Measurements from ENCODE around the gene RASGRP2. TPM values are rescaled to one million over a fixed set of nuclear protein-coding genes. Genes with fewer than 3 reads are reported as not detected.

RASGRP2 gene
- total RNA-seq, 1 donor from 2014 or later: 19.5 TPM

- Mint-ChIP-seq H3K4me3 (peak within 1 kb of the TSS; percentile 31), H3K4me1 (ENCODE audit: low read depth) (peaks cover 54% of the 10 kb centered on the region), H3K9me3 (no peaks in the 10 kb centered on the region), H3K27me3 (ENCODE audit: insufficient read depth) (no peaks in the 10 kb centered on the region), H3K36me3 (ENCODE audit: low read depth) (peaks cover 41% of the 10 kb centered on the region), H3K27ac (peak within 1 kb of the TSS; percentile 77)
- intact Hi-C loops (cut with micrococcal nuclease): no loop called here
- no peak for DNase-seq (ENCODE audit: low spot score)
Measured at GRCh38 chr11:64759722-64760719, 16.1 kb upstream of the RASGRP2 start, which contains the start of gene PYGM. Gene PYGM (minus strand): TSS chr11:64759974. CDS start chr11:64759898, 76 bp downstream.

DNA sequence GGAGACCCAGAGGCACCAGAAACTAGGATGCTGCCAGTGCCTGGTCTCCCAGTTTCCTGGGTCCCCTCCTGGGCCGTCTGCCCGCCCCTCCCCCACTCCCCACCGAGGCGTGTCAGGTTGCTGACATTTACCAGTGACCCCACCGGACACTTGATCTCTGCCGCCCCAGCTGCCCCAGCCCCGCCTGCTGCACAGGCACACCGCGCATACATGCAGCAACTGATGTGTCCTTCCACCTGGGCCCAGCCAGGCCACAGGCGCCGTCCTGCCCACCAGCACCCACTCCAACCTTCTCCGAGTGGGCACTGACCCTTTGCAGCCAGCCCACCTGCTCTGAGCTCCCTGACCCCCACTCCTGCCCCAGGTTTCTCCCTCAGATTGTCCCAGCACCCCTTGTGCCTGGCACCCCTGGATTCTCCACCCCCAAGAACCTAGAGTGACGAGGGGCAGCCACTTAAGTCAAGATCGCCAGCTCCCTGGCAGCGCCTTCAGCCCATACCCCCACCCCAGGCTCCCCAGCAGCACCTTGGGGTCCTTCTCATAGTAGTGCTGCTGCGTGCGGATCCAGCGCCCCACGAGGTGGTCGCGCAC, 15.3 kb upstream of the RASGRP2 start:
- Mint-ChIP-seq H3K27ac (no peak overlapping the region), H3K9me3 (no peaks in the 10 kb centered on the region), H3K4me1 (ENCODE audit: low read depth) (peaks cover 46% of the 10 kb centered on the region), H3K36me3 (ENCODE audit: low read depth) (peaks cover 33% of the 10 kb centered on the region), H3K27me3 (ENCODE audit: insufficient read depth) (no peaks in the 10 kb centered on the region), H3K4me3 (no peak overlapping the region)
- intact Hi-C loops (cut with micrococcal nuclease): no loop called here
- DNase-seq (ENCODE audit: low spot score): no peak

DNA sequence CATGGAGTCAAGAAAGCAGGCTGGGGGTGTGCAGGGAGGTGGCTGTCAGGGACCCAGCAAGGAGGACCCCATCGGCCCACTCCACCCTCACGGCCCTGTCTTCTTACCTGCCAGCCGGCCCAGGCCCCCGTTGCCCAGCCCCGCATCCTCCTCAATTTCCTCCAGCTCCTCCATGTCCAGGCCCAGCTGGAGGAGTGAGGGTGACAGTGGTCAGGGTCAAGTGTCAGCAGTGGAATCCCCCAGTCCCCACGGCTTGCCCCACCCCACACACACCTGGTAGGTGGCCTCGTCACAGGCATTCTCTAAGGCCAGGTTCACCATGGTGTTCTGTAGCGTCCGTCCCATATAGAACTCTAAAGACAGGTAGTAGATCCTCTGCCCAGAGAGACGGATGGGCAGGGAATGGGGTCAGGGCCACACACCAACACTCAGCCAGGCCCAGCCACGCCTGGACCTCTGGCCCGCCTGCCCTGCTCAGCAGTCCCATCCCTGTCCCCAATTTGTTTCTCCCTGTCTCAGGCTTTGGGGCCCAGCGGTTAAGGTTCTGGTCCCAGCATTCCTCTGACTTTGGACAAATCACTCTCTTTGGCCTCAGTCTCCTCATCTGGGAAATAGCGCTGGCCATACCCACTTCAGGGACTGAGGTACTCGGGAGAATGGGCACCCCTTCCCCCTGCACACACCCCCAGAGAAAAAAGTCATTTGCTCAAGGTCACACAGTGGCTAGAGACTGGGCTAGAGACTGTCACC, 14.6 kb upstream of the RASGRP2 start:
- Mint-ChIP-seq H3K4me1 (ENCODE audit: low read depth) (peaks cover 39% of the 10 kb centered on the region), H3K27ac (no peak overlapping the region), H3K9me3 (no peaks in the 10 kb centered on the region), H3K27me3 (ENCODE audit: insufficient read depth) (no peaks in the 10 kb centered on the region), H3K36me3 (ENCODE audit: low read depth) (peaks cover 30% of the 10 kb centered on the region), H3K4me3 (no peak overlapping the region)
- DNase-seq (ENCODE audit: low spot score): no peak
- intact Hi-C loops (cut with micrococcal nuclease): no loop called here

DNA sequence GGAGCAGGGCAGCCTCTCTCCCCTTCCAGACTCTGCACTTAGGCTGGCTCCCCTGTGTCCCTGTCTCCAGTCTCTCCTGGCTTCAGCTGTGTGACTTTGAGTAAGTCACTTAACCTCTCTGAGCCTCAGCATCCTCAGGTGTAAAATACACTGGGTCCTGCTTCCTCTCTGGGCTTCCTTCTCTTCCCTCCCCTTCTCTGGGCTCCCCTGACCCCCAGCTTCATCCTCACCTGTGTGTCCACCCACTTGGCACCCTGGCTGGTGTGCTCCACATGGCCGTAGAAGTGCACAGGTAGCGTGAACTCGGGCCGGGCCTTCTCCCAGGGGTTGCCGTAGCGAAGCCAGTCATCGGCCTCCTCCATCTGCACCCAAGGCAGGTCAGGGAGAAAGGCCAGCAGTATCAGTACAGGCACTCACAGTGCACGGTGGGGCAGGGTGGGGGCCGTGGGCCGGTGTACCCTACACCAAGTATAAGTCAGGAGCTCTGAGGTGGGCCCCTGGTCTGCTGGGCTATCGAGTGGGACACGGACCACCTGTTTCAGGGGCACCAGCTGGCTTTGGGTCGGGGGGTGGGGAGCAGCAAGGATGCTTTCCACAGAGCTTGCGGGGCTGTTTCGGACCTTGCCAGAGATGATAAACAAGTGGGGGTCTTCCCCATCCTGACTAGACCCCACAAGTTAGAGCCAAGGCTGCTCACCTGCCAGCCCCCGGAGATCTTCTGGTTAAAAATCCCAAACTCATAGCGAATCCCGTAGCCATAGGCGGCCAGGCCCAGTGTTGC, 13.8 kb upstream of the RASGRP2 start:
- H3K4me3 Mint-ChIP-seq: no peak overlapping the region
- peaks cover 22% of the 10 kb centered on the region for H3K36me3 Mint-ChIP-seq (ENCODE audit: low read depth)
- H3K27me3 Mint-ChIP-seq (ENCODE audit: insufficient read depth): no peaks in the 10 kb centered on the region
- no peak for DNase-seq (ENCODE audit: low spot score)
- peaks cover 34% of the 10 kb centered on the region for H3K4me1 Mint-ChIP-seq (ENCODE audit: low read depth)
- no peak overlapping the region for H3K27ac Mint-ChIP-seq
- intact Hi-C loops (cut with micrococcal nuclease): no loop called here
- H3K9me3 Mint-ChIP-seq: no peaks in the 10 kb centered on the region

- Mint-ChIP-seq H3K36me3 (ENCODE audit: low read depth) (peaks cover 17% of the 10 kb centered on the region), H3K9me3 (no peaks in the 10 kb centered on the region), H3K4me3 (no peak overlapping the region), H3K27ac (no peak overlapping the region), H3K27me3 (ENCODE audit: insufficient read depth) (no peaks in the 10 kb centered on the region), H3K4me1 (ENCODE audit: low read depth) (peaks cover 28% of the 10 kb centered on the region)
- no peak for DNase-seq (ENCODE audit: low spot score)
- intact Hi-C loops (cut with micrococcal nuclease): no loop called here
Measured at GRCh38 chr11:64755681-64756361, 11.9 kb upstream of the RASGRP2 start.

DNA sequence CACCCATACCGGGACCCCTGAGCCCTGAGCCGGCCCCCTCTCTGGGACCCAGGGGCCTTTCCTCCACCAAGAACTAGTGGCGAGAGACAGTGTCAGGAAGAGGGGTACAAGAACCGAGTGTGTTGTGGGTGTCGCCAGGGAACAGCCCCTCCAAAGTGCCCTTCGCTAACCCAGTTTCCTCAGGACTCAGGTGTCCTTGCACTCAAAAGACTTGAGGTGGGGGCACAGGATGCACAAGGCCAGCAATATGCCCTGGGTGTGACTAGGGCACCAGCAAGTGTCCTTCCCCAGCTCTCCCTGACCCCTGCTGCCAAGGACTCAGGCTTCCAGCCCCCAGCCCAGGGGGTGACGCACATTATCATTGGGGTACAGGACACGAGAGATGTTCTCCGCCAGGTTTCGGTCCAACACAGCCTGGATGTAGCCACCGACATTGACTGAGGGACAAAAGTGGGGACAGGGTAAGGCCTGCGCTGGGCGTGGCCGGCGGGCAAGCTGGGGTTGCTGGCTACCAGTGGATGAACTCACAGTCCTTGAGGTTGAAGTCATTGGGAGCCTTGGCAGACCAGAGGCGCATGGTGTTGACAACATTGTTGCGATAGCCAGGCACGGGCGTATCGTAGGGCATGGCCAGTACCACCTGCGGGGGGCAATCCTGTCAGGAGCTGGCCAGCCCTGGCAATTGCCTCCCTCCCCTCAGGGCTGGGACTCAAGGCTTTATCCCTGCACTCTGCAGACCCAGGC, 11.1 kb upstream of the RASGRP2 start:
- no peak for DNase-seq (ENCODE audit: low spot score)

DNA sequence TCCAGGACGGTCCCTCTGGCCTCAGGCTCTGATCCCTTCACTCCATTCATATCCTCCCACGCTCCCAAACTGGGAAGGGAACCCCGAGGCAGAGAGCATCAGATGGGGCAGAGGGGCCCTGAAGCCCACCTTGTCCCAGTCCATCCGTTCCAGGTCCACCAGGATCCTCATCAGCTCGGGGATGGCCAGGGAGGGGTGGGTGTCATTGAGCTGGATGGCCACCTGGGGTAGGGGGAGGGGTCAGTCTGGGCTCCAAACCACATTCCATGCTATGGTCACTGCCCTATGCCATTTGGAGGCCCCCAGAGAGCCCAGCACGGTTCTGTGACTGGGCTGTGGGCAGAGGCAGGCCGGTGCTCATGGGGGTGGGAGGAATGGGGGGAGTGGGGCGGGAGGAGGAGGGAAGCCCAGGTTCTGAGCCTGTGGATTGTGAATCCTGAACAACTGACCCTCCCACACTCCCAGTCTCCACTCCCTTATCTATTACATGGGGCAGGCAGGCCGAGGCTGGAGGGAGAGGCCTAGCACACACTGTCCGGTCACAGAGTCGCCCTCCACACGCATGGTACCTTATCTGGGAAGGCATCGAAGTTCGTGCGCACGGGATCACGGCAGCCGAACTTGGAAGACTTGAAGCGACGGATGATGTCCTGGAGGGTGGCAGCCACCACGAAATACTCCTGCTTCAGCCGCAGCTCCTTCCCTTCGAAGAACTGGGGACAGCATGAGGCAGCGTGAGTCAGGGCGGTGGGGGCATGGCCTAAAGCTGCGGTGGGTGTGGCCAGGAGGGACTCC, 10.4 kb upstream of the RASGRP2 start:
- intact Hi-C loops (cut with micrococcal nuclease): no loop called here
- no peaks in the 10 kb centered on the region for H3K27me3 Mint-ChIP-seq (ENCODE audit: insufficient read depth)
- peaks cover 22% of the 10 kb centered on the region for H3K36me3 Mint-ChIP-seq (ENCODE audit: low read depth)
- DNase-seq (ENCODE audit: low spot score): no peak
- peaks cover 22% of the 10 kb centered on the region for H3K4me1 Mint-ChIP-seq (ENCODE audit: low read depth)
- H3K27ac Mint-ChIP-seq: no peak overlapping the region
- no peak overlapping the region for H3K4me3 Mint-ChIP-seq
- H3K9me3 Mint-ChIP-seq: no peaks in the 10 kb centered on the region

More for the DNA sequence above, 11.1 kb upstream of the RASGRP2 start:
- intact Hi-C loops (cut with micrococcal nuclease): no loop called here
- Mint-ChIP-seq H3K27ac (no peak overlapping the region), H3K4me3 (no peak overlapping the region), H3K9me3 (no peaks in the 10 kb centered on the region), H3K27me3 (ENCODE audit: insufficient read depth) (no peaks in the 10 kb centered on the region), H3K4me1 (ENCODE audit: low read depth) (peaks cover 27% of the 10 kb centered on the region), H3K36me3 (ENCODE audit: low read depth) (peaks cover 20% of the 10 kb centered on the region)

- Mint-ChIP-seq H3K4me3 (no peak overlapping the region), H3K4me1 (ENCODE audit: low read depth) (peaks cover 22% of the 10 kb centered on the region), H3K36me3 (ENCODE audit: low read depth) (peaks cover 22% of the 10 kb centered on the region), H3K9me3 (no peaks in the 10 kb centered on the region), H3K27me3 (ENCODE audit: insufficient read depth) (no peaks in the 10 kb centered on the region), H3K27ac (no peak overlapping the region)
- intact Hi-C loops (cut with micrococcal nuclease): no loop called here
- DNase-seq (ENCODE audit: low spot score): no peak
Measured at GRCh38 chr11:64753380-64754123, 9.6 kb upstream of the RASGRP2 start.

- no peak overlapping the region for H3K4me3 Mint-ChIP-seq
- no peak overlapping the region for H3K27ac Mint-ChIP-seq
- H3K27me3 Mint-ChIP-seq (ENCODE audit: insufficient read depth): no peaks in the 10 kb centered on the region
- intact Hi-C loops (cut with micrococcal nuclease): no loop called here
- no peak for DNase-seq (ENCODE audit: low spot score)
- H3K4me1 Mint-ChIP-seq (ENCODE audit: low read depth): peaks cover 22% of the 10 kb centered on the region
- peaks cover 22% of the 10 kb centered on the region for H3K36me3 Mint-ChIP-seq (ENCODE audit: low read depth)
- H3K9me3 Mint-ChIP-seq: no peaks in the 10 kb centered on the region
Measured at GRCh38 chr11:64753019-64753379, 9.1 kb upstream of the RASGRP2 start.

DNA sequence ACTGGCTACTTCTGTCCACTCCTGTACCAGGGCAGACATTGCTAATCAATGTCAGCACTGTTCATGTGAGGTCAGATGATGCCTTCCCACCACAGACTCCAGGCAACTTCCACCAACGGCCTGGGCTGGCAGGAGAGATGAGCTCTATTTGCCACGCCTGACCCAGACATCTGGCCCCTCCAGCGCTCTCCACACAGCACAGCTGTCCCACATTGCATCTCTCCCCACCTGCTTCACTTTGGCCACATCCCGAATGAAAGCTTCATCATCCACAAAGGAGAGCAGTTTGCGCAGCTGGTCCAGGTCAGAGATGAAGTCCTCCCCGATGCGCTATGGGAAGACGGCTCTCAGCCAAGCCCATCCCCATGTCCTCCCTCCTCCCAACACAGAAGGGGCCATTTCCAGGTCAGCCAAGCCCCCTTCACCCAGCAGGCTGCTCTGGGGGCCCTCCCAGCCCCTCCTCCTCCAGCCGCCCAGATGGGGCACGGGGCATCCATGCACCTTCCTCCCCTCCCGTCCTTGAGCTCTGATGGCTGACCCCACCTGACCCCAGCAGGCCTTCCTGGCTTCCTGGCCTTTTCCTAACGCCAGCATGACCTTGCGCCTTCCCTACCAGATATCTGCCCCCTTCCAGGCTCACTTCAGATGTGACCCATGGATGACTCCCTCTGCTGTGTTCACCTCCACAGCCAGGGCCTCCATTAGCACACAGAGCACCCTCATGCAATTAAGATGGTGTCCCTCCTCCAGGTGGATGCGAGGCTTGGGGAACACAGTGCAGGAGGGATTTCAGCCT, 8.4 kb upstream of the RASGRP2 start:
- no peak overlapping the region for H3K27ac Mint-ChIP-seq
- peaks cover 20% of the 10 kb centered on the region for H3K36me3 Mint-ChIP-seq (ENCODE audit: low read depth)
- intact Hi-C loops (cut with micrococcal nuclease): no loop called here
- peaks cover 22% of the 10 kb centered on the region for H3K4me1 Mint-ChIP-seq (ENCODE audit: low read depth)
- no peaks in the 10 kb centered on the region for H3K9me3 Mint-ChIP-seq
- DNase-seq (ENCODE audit: low spot score): no peak
- no peak overlapping the region for H3K4me3 Mint-ChIP-seq
- H3K27me3 Mint-ChIP-seq (ENCODE audit: insufficient read depth): no peaks in the 10 kb centered on the region

Data from activated T-helper 1 cell treated with anti-CD3 and anti-CD28 coated beads, Interleukin-12 subunit alpha, Interleukin-12 subunit beta, Interleukin-2, Interleukin-4 antibody, amounts not matched to agents 30 ng/mL and 10 ng/mL and 1 ng/mL, durations not matched to agents 14 hours and 24 hours and 36 hours (primary cell).